Keratinocyte (primary cell): ENCODE measurements around the gene MAP3K5.

ENCODE experiments used
- EZH2 ChIP-seq: IDR thresholded peaks from one replicate; pipeline ENCODE4 v1.6.1; 2012; ENCODE audit warnings: inconsistent platforms, mild to moderate bottlenecking, low read length, moderate library complexity
- TF ChIP-seq, protein P1 (sequence below), 3 experiments: IDR thresholded peaks in 1 of 3; conservative IDR thresholded peaks in 1 of 3; optimal IDR thresholded peaks in 1 of 3; 2 replicates in 2 of 3; 3 replicates in 1 of 3; pipeline versions ENCODE3 to v1.5.1; 2011; ENCODE audit warnings: low read length in 3 of 3, mild to moderate bottlenecking in 3 of 3, moderate library complexity in 2 of 3, control low read depth in 1 of 3, inconsistent platforms in 1 of 3; ENCODE audit not compliant: insufficient read depth in 2 of 3; ENCODE audit errors: extremely low read depth in 1 of 3

DNA sequence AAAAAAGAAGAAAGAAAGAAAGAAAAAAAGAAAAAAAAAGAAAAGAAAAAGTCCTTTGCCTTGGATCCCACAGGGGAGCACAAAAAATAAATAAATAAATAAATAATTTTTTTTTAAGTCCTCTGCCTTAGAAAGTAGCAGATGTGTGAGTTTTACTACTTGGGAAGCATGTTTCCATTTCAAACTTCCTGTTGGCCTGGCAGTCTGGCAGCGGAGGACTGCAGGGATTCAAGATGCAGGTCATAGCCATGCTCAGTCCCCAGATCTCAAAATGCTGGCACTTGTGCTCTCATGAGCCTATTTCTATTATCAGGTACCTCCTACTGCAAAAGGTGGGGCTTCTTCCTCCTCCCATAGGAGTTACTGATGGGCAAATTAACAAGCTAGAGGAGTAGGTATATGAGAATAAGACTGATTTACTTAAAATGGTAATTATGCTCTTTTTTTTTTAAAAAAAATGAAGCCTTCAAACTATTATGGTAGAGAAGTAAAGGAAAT lies 187.9 kb downstream of the MAP3K5 start:
- TF ChIP-seq EZH2, result no peak
- TF ChIP-seq, protein P1, sequence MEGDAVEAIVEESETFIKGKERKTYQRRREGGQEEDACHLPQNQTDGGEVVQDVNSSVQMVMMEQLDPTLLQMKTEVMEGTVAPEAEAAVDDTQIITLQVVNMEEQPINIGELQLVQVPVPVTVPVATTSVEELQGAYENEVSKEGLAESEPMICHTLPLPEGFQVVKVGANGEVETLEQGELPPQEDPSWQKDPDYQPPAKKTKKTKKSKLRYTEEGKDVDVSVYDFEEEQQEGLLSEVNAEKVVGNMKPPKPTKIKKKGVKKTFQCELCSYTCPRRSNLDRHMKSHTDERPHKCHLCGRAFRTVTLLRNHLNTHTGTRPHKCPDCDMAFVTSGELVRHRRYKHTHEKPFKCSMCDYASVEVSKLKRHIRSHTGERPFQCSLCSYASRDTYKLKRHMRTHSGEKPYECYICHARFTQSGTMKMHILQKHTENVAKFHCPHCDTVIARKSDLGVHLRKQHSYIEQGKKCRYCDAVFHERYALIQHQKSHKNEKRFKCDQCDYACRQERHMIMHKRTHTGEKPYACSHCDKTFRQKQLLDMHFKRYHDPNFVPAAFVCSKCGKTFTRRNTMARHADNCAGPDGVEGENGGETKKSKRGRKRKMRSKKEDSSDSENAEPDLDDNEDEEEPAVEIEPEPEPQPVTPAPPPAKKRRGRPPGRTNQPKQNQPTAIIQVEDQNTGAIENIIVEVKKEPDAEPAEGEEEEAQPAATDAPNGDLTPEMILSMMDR (optimal IDR thresholded peaks at IDR 0.05 in 1 of 3, IDR thresholded peaks at IDR 0.05 in 1 of 3, conservative IDR thresholded peaks at IDR 0.05 in 1 of 3; ENCODE audit: extremely low read depth in 1 of 3, insufficient read depth in 2 of 3, low read length in 3 of 3), result no peak
